Liver (tissue), 9 donors: Measurements from ENCODE around the gene PRKCG. TPM values are rescaled to one million over a fixed set of nuclear protein-coding genes. Genes with fewer than 3 reads are reported as not detected.
A peak's percentile ranks its signal among the peaks of the same experiment; 100 is the strongest.

ENCODE experiments used
- DNase-seq: peaks from one replicate; pipeline ENCODE4 v3.0.0-alpha.2; 2017; ENCODE audit warnings: low spot score
- H3K27ac ChIP-seq, 2 donors: one replicate each; pipeline ENCODE4 v1.7.0; 2013; ENCODE audit warnings: inconsistent platforms in 2 of 2, low read length in 2 of 2, control low read depth in 1 of 2, low read depth in 1 of 2, mild to moderate bottlenecking in 1 of 2
- H3K27me3 ChIP-seq, 4 donors: one replicate each; pipeline versions ENCODE4 v1.6.1 to v1.7.0; 2013; ENCODE audit warnings: low read length in 3 of 4, inconsistent platforms in 1 of 4, mild to moderate bottlenecking in 1 of 4, moderate library complexity in 1 of 4; ENCODE audit not compliant: control insufficient read depth in 4 of 4, insufficient read depth in 4 of 4
- H3K36me3 ChIP-seq, 4 donors: one replicate each; pipeline versions ENCODE4 v1.6.1 to v1.7.0; 2013; ENCODE audit warnings: low read length in 3 of 4, mild to moderate bottlenecking in 3 of 4, low read depth in 1 of 4, moderate library complexity in 1 of 4; ENCODE audit not compliant: control insufficient read depth in 4 of 4, insufficient read depth in 3 of 4
- H3K4me1 ChIP-seq, 4 donors: one replicate each; pipeline versions ENCODE4 v1.6.1 to v1.7.0; 2013; ENCODE audit warnings: low read length in 3 of 4, mild to moderate bottlenecking in 3 of 4, moderate library complexity in 1 of 4; ENCODE audit not compliant: control insufficient read depth in 4 of 4, insufficient read depth in 4 of 4
- H3K4me3 ChIP-seq, 3 donors: one replicate each; pipeline versions ENCODE4 v1.6.1 to v1.7.0; 2013; ENCODE audit warnings: low read length in 3 of 3, control low read depth in 1 of 3, low read depth in 1 of 3, mild to moderate bottlenecking in 1 of 3
- H3K9ac ChIP-seq, 2 donors: one replicate each; pipeline ENCODE4 v1.7.0; 2013; ENCODE audit warnings: low read length in 2 of 2, mild to moderate bottlenecking in 2 of 2, moderate library complexity in 2 of 2, control low read depth in 1 of 2, low read depth in 1 of 2
- H3K9me3 ChIP-seq, 4 donors: one replicate each; pipeline versions ENCODE4 v1.6.1 to v1.7.0; 2013; ENCODE audit warnings: low read length in 3 of 4; ENCODE audit not compliant: control insufficient read depth in 4 of 4
- CTCF ChIP-seq: fragments of 150-350 bp; IDR thresholded peaks from 2 replicates; pipeline ENCODE4 v1.5.1; 2017; ENCODE audit warnings: improper control_type of control experiment, low read depth, low read length; ENCODE audit not compliant: missing input control
- EGR1 ChIP-seq, 2 donors: IDR thresholded peaks; 2 replicates each; pipeline ENCODE4 v1.6.1; 2016 to 2018; ENCODE audit warnings: antibody characterized with exemption in 2 of 2, low read depth in 2 of 2
- FOXA2 ChIP-seq: IDR thresholded peaks from 2 replicates; pipeline ENCODE4 v1.6.1; 2016; ENCODE audit warnings: antibody characterized with exemption
- HNF4A ChIP-seq, 2 donors: conservative IDR thresholded peaks; 2 replicates each; pipeline ENCODE4 v1.6.1; 2016; ENCODE audit warnings: antibody characterized with exemption in 2 of 2, mild to moderate bottlenecking in 2 of 2
- HNF4G ChIP-seq: IDR thresholded peaks from 2 replicates; pipeline ENCODE4 v1.6.1; 2016; ENCODE audit warnings: antibody characterized with exemption
- JUND ChIP-seq, 2 donors: IDR thresholded peaks; 2 replicates each; pipeline ENCODE4 v1.6.1; 2016; ENCODE audit warnings: antibody characterized with exemption in 2 of 2
- MAX ChIP-seq: IDR thresholded peaks from 2 replicates; pipeline ENCODE4 v1.6.1; 2016; ENCODE audit warnings: antibody characterized with exemption
- NR2F2 ChIP-seq: IDR thresholded peaks from 2 replicates; pipeline ENCODE4 v1.6.1; 2016; ENCODE audit warnings: antibody characterized with exemption
- REST ChIP-seq: IDR thresholded peaks from 2 replicates; pipeline ENCODE4 v1.6.1; 2016; ENCODE audit warnings: antibody characterized with exemption, mild to moderate bottlenecking
- YY1 ChIP-seq: IDR thresholded peaks from 2 replicates; pipeline ENCODE4 v1.6.1; 2016; ENCODE audit warnings: antibody characterized with exemption, mild to moderate bottlenecking
- WGBS: extraction: QIAGEN DNeasy Blood & Tissue Kit; methylation state at CpG from one replicate; pipeline ENCODE4 v1.1.7; 2013; 5-methylcytosine and 5-hydroxymethylcytosine counted together
- polyA plus RNA-seq, 2 donors: library from polyadenylated mRNA; stranded (reverse) in 1 of 2; unstranded in 1 of 2; fragments of 200-250 nt in 1 of 2; fragments of >200 nt in 1 of 2; fragmentation: Nextera tagmentation in 1 of 2; extraction: Ambion mirVana in 1 of 2; gene quantifications; one replicate each; pipeline versions ENCODE4 v1.2.1 to v1.2.3, GENCODE V29; 2013 to 2015
- total RNA-seq, 2 donors: library from RNA; depleted of rRNA; stranded (reverse); fragments of >200 nt; gene quantifications; one replicate each; pipeline ENCODE4 v1.2.3, GENCODE V29; 2014
- TF ChIP-seq, protein P1 (sequence below): IDR thresholded peaks from 2 replicates; pipeline ENCODE4 v1.6.1; 2016; ENCODE audit warnings: antibody characterized with exemption
- donor health status: healthy.
- donor health status: healthy.
- donor health status: healthy.
- donor health status: healthy.
- donor health status: healthy.

The PRKCG gene
- total and polyA plus RNA-seq, 4 donors: 0.09 TPM; not detected in 3

- 6% methylated on average over 51 of the region's 51 CpGs for WGBS
- Histone ChIP-seq H3K9me3 (no peaks in the 10 kb centered on the region), H3K4me3 (no peak overlapping the region), H3K36me3 (no peaks in the 10 kb centered on the region), H3K4me1 (no peaks in the 10 kb centered on the region), H3K27me3 (peaks cover 6 to 21% (median 9%) of the 10 kb centered on the region in 4 donors), H3K27ac (no peak overlapping the region), H3K9ac (no peak overlapping the region)
- peak; percentile 39 for DNase-seq
- TF ChIP-seq HNF4A (conservative IDR thresholded peaks at IDR 0.05) (no peak), HNF4G (no peak), REST (no peak), YY1 (no peak), EGR1 (IDR thresholded peaks at IDR 0.05; ENCODE audit: low read depth in 2 of 2) (no peak), JUND (IDR thresholded peaks at IDR 0.05) (no peak), FOXA2 (no peak), CTCF (no peak), NR2F2 (no peak), MAX (no peak)
- TF ChIP-seq, protein P1, sequence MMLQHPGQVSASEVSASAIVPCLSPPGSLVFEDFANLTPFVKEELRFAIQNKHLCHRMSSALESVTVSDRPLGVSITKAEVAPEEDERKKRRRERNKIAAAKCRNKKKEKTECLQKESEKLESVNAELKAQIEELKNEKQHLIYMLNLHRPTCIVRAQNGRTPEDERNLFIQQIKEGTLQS: no peak
Measured at GRCh38 chr19:53908106-53908934, 26.3 kb downstream of the PRKCG start.

GRCh38 chr19:53908935-53909415 is 27.0 kb downstream of the PRKCG start, which contains the start of gene CACNG7:
Gene CACNG7 (plus strand): TSS chr19:53909278. CDS start chr19:53912832, 3,554 bp downstream.
- Histone ChIP-seq H3K27ac (no peak within 1 kb of the TSS), H3K9me3 (no peaks in the 10 kb centered on the region), H3K4me3 (peak within 1 kb of the TSS in 1 of 3 donors; percentile 3), H3K36me3 (no peaks in the 10 kb centered on the region), H3K27me3 (peaks cover 6 to 21% (median 9%) of the 10 kb centered on the region in 4 donors), H3K4me1 (no peaks in the 10 kb centered on the region), H3K9ac (no peak within 1 kb of the TSS)
- TF ChIP-seq NR2F2: no peak
- DNase-seq: no peak
- 3% methylated on average over 28 of the region's 28 CpGs for WGBS
